ENCODE measurements around the gene CACNA1G.

Gene CACNA1G

DNA sequence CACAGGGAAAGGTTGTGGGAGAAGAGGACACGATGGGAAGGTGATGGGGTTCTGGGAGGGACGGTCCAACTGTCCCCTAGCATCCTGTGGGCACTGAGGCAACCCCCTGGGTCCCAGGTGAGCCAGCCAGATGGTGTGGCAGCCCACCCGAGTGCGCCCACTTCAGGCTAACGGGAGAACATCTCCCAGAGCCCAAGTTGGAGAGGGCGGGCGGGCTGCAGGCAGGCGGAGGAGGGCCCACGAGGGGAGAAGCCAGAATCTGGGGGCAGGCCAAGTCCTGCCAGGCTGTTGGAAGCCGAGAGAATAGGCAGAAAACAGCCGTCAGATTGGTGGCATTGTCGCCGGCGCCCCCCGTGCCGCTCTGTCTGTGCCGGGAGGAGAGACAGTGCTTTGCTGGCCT, 60.3 kb downstream of the CACNA1G start:
- Histone ChIP-seq H3K27ac (no peak overlapping the region), H3K4me3 (ENCODE audit: low read depth, low read length) (no peak overlapping the region), H3K27me3 (replicated peaks) (no peaks in the 10 kb centered on the region), H3K36me3 (replicated peaks) (no peaks in the 10 kb centered on the region)
- in situ Hi-C loops (cut with HindIII; ENCODE audit: low pct_ligation_motif_present, low sequenced_read_pairs) = no loop called here
- no peak for DNase-seq
- TF ChIP-seq CTCF (IDR thresholded peaks at IDR 0.05; ENCODE audit: low read depth, low read length, missing control alignments) = peak; percentile 47

- Histone ChIP-seq H3K4me3 (ENCODE audit: low read depth, low read length) (no peak overlapping the region), H3K27ac (no peak overlapping the region), H3K36me3 (replicated peaks) (no peaks in the 10 kb centered on the region), H3K27me3 (replicated peaks) (no peaks in the 10 kb centered on the region)
- TF ChIP-seq CTCF (IDR thresholded peaks at IDR 0.05; ENCODE audit: low read depth, low read length, missing control alignments) = no peak
- no peak for DNase-seq
- in situ Hi-C loops (cut with HindIII; ENCODE audit: low pct_ligation_motif_present, low sequenced_read_pairs) = no loop called here
These were observed 61.1 kb downstream of the CACNA1G start for GRCh38 chr17:50621574-50622031.

- no peak overlapping the region for H3K27ac ChIP-seq
- H3K36me3 ChIP-seq (replicated peaks) = no peaks in the 10 kb centered on the region
- no peak overlapping the region for H3K4me3 ChIP-seq (ENCODE audit: low read depth, low read length)
- peaks cover 12% of the 10 kb centered on the region for H3K27me3 ChIP-seq (replicated peaks)
- DNase-seq = no peak
- in situ Hi-C loops (cut with HindIII; ENCODE audit: low pct_ligation_motif_present, low sequenced_read_pairs) = no loop called here
- no peak for TF ChIP-seq CTCF (IDR thresholded peaks at IDR 0.05; ENCODE audit: low read depth, low read length, missing control alignments)
These were observed 63.9 kb downstream of the CACNA1G start for GRCh38 chr17:50624321-50624934.

DNA sequence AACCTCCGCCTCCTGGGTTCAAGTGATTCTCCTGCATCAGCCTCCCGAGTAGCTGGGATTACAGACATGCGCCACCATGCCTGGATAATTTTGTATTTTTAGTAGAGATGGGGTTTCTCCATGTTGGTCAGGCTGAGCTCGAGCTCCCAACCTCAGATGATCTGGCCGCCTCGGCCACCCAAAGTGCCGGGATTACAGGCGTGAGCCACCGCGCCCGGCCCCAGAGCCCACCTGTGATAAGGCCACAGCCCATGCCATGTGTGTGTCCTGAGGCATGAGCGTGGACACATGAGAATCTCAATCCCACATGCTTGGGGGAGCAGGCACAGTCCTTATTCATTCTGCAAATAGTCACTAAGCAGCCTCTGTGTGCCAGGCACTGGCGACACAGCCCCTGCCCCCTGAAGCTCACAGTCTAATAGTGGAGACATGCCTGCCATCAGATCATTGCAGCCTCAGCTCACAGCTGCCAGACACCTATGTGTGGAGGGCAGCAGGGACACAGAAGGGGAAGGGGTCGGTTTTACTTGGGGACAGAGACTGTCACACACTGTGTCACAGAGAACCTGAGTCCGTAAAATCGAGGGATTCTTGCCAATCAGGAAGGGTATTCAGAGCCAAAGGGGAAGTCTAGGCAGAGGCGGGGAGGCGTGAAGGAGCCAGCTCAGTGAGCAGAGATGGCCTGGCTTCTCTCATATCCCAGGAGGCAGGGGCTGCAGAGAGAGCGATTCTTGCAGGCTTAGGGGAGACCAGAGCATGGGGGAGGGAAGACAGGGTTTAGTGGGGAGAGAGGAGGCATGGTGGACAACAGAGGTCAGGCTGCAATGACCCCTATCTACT, 64.7 kb downstream of the CACNA1G start:
- Histone ChIP-seq H3K27ac (no peak overlapping the region), H3K27me3 (replicated peaks) (peaks cover 12% of the 10 kb centered on the region), H3K36me3 (replicated peaks) (no peaks in the 10 kb centered on the region), H3K4me3 (ENCODE audit: low read depth, low read length) (no peak overlapping the region)
- in situ Hi-C loops (cut with HindIII; ENCODE audit: low pct_ligation_motif_present, low sequenced_read_pairs) = no loop called here
- no peak for TF ChIP-seq CTCF (IDR thresholded peaks at IDR 0.05; ENCODE audit: low read depth, low read length, missing control alignments)
- DNase-seq = no peak

GRCh38 chr17:50626037-50626574, 65.6 kb downstream of the CACNA1G start:
- Histone ChIP-seq H3K4me3 (ENCODE audit: low read depth, low read length) (no peak overlapping the region), H3K36me3 (replicated peaks) (no peaks in the 10 kb centered on the region), H3K27ac (no peak overlapping the region), H3K27me3 (replicated peaks) (peaks cover 12% of the 10 kb centered on the region)
- in situ Hi-C loops (cut with HindIII; ENCODE audit: low pct_ligation_motif_present, low sequenced_read_pairs) = no loop called here
- peak; percentile 51 for DNase-seq
- TF ChIP-seq CTCF (IDR thresholded peaks at IDR 0.05; ENCODE audit: low read depth, low read length, missing control alignments) = peak; percentile 89

All from brain microvascular endothelial cell (primary cell).